ENCODE results near the gene NPAS3.

DNA sequence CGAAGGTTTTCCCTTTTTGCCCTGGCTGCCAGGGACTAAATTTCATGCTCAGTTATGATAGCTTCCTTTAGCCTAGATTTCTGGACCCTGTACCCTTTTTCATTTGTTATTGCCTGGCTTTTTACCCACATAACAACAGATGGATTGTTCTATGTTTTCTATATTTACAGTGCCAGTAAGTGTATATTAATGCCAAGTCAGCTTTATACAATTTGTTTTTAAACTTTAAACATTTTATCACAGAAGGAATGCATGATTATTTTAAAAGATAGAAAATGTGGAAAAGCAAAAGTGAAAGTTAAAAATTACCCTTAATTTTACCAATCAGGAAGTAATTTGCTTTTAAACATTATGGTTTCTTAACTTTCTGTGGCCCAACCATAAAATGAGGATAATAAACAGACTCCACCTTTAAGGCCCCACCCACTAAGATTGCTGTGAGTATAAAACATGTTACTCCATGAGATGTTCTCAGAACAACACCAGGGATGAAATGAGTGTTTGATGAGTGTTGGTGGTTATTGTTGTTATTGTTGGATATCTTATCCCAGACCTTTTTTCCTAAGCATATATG lies 515.4 kb downstream of the NPAS3 start:
- TF ChIP-seq, protein P1, sequence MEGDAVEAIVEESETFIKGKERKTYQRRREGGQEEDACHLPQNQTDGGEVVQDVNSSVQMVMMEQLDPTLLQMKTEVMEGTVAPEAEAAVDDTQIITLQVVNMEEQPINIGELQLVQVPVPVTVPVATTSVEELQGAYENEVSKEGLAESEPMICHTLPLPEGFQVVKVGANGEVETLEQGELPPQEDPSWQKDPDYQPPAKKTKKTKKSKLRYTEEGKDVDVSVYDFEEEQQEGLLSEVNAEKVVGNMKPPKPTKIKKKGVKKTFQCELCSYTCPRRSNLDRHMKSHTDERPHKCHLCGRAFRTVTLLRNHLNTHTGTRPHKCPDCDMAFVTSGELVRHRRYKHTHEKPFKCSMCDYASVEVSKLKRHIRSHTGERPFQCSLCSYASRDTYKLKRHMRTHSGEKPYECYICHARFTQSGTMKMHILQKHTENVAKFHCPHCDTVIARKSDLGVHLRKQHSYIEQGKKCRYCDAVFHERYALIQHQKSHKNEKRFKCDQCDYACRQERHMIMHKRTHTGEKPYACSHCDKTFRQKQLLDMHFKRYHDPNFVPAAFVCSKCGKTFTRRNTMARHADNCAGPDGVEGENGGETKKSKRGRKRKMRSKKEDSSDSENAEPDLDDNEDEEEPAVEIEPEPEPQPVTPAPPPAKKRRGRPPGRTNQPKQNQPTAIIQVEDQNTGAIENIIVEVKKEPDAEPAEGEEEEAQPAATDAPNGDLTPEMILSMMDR (IDR thresholded peaks at IDR 0.05 in 8 of 11, conservative IDR thresholded peaks at IDR 0.05 in 3 of 11): no peak
- TF ChIP-seq POLR2AphosphoS5 (IDR thresholded peaks at IDR 0.05) (no peak), POLR2A (IDR thresholded peaks at IDR 0.05) (no peak)
